ENCODE data around the gene SLC49A4.
"Not testable (repeated sequence)": the region's sequence is repeated elsewhere in the genome, so short reads cannot be mapped to it uniquely, and the experiment has no call there.

The SLC49A4 gene

GRCh38 chr3:122794779-122795673, at the start of gene SLC49A4:
SLC49A4 (plus strand) TSS chr3:122795069; CDS start chr3:122795193, 124 bp downstream.
- DNase-seq: peak; percentile 87

GRCh38 chr3:122745369-122746021, 49.4 kb upstream of the SLC49A4 start:
- no peak for DNase-seq

- not testable (repeated sequence) for DNase-seq
Observed at GRCh38 chr3:122747295-122747694, 47.6 kb upstream of the SLC49A4 start.

GRCh38 chr3:122748347-122748746, 46.5 kb upstream of the SLC49A4 start:
- DNase-seq: no peak

GRCh38 chr3:122754929-122755328, 39.9 kb upstream of the SLC49A4 start:
- peak; percentile 17 for DNase-seq

GRCh38 chr3:122755491-122755890, 39.4 kb upstream of the SLC49A4 start:
- no peak for DNase-seq

- DNase-seq: no peak
Observed at GRCh38 chr3:122758877-122759560, 35.9 kb upstream of the SLC49A4 start.

- DNase-seq: no peak
Observed at GRCh38 chr3:122760453-122761271, 34.2 kb upstream of the SLC49A4 start.

GRCh38 chr3:122766430-122766829, 28.4 kb upstream of the SLC49A4 start:
- DNase-seq: no peak

GRCh38 chr3:122767540-122768372, 27.1 kb upstream of the SLC49A4 start:
- no peak for DNase-seq

GRCh38 chr3:122770521-122771202, 24.2 kb upstream of the SLC49A4 start:
- no peak for DNase-seq

- no peak for DNase-seq
Observed at GRCh38 chr3:122772827-122773226, 22.0 kb upstream of the SLC49A4 start.

- no peak for DNase-seq
Observed at GRCh38 chr3:122773944-122774509, 20.8 kb upstream of the SLC49A4 start.

- DNase-seq: no peak
Observed at GRCh38 chr3:122774564-122774963, 20.3 kb upstream of the SLC49A4 start.

GRCh38 chr3:122776675-122777468, 18.0 kb upstream of the SLC49A4 start:
- no peak for DNase-seq

GRCh38 chr3:122777563-122777962, 17.3 kb upstream of the SLC49A4 start:
- DNase-seq: no peak

GRCh38 chr3:122782804-122783203, 12.1 kb upstream of the SLC49A4 start:
- no peak for DNase-seq

- no peak for DNase-seq
Observed at GRCh38 chr3:122784436-122784835, 10.4 kb upstream of the SLC49A4 start.

- DNase-seq: no peak
Observed at GRCh38 chr3:122785231-122785630, 9.6 kb upstream of the SLC49A4 start.

GRCh38 chr3:122786066-122786465, 8.8 kb upstream of the SLC49A4 start:
- no peak for DNase-seq

Measured in 8988T (cell line).